ENCODE results near the gene PAWR. TPM values are rescaled to one million over a fixed set of nuclear protein-coding genes. Genes with fewer than 3 reads are reported as not detected.

The PAWR gene
- total and polyA plus RNA-seq, 10 of the 15 experiments (the other 5 are each of a cell fraction or from before 2014, with no cell fraction given) = 8.1 to 70.6 (median 24.2) TPM

DNA sequence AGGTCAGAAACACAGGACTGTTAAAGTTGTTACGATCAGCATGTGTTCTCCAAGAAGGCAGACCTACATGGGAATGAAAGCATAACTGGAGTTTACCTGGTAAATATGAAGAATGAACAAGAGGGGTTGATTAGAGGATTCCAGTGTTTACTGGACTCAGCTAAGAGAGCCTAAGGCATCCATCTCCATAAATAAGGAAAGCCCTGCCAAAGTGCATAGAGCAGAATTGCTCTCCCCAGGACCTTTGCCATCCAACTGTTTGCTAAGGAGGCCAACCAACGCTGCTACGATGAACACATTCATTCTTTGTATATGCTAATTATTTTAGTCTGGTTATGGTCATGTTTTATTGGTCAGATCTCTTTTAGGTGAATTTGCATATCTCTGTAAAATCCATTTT is 17.1 kb upstream of the PAWR start:
- Histone ChIP-seq H3K27ac (ENCODE audit: control insufficient read depth, insufficient read depth) (no peak overlapping the region), H3K4me1 (ENCODE audit: control insufficient read depth, insufficient read depth, low read length) (no peaks in the 10 kb centered on the region), H4K20me1 (ENCODE audit: control insufficient read depth, insufficient read depth) (no peaks in the 10 kb centered on the region), H3K9ac (ENCODE audit: control insufficient read depth, insufficient read depth, low read length) (no peak overlapping the region), H3K4me3 (no peak overlapping the region), H3K36me3 (ENCODE audit: control insufficient read depth in 2 of 2, insufficient read depth in 2 of 2, low read length in 1 of 2) (no peaks in the 10 kb centered on the region), H3K79me2 (ENCODE audit: control insufficient read depth, insufficient read depth, low read length) (no peaks in the 10 kb centered on the region), H3K9me3 (replicated peaks; ENCODE audit: control insufficient read depth, insufficient read depth, low read length) (no peaks in the 10 kb centered on the region), H2AFZ (ENCODE audit: control insufficient read depth, low read depth, low read length) (no peak overlapping the region), H3K27me3 (replicated peaks in 1 of 2; ENCODE audit: control insufficient read depth in 2 of 2, insufficient read depth in 2 of 2, low read length in 1 of 2) (no peaks in the 10 kb centered on the region; a peak in 1 of 4 replicates), H3K4me2 (ENCODE audit: control insufficient read depth, insufficient read depth) (no peak overlapping the region)
- ATAC-seq (no peak), DNase-seq (ENCODE audit: low read depth, low spot score) (no peak), FAIRE-seq (no peak)
- intact Hi-C loops (cut with micrococcal nuclease; ENCODE audit: unreplicated experiment) = no loop called here
- BruUV-seq (replicated peaks) = no TSS peak
- TF ChIP-seq CTCF (IDR thresholded peaks at IDR 0.05 in 2 of 3, conservative IDR thresholded peaks at IDR 0.05 in 1 of 3; ENCODE audit: control insufficient read depth in 2 of 3, extremely low read depth in 1 of 3, insufficient read depth in 1 of 3, low read depth in 3 of 3, low read length in 3 of 3) = no peak
- TF ChIP-seq ZSCAN29 (IDR thresholded peaks at IDR 0.05) = no peak
- TF ChIP-seq STAT3 (IDR thresholded peaks at IDR 0.05; ENCODE audit: low read depth, low read length) = no peak
- WGBS (ENCODE audit: insufficient coverage, insufficient replicate concordance, low lambda C conversion rate, missing lambda C conversion rate) = 84% methylated on average over 3 of the region's 3 CpGs
- ChIA-PET SMC1A (ENCODE audit: uncharacterized antibody, unreplicated experiment) (interaction anchor here (1.3 kb wide), 1 partner anchor 29 kb away, joined by 4 read pairs; no protein-coding TSS in a partner anchor), POLR2A (no interaction called here), RAD21 (ENCODE audit: unreplicated experiment) (no interaction called here), CTCF (interaction anchor here (0.6 kb wide), 1 partner anchor 711 kb away, joined by 3 read pairs; no protein-coding TSS in a partner anchor)
- in situ Hi-C loops (cut with MboI) = no loop called here

GRCh38 chr12:79706676-79707075 is 15.9 kb upstream of the PAWR start:
- intact Hi-C loops (cut with micrococcal nuclease; ENCODE audit: unreplicated experiment) = no loop called here
- SMC1A ChIA-PET (ENCODE audit: uncharacterized antibody, unreplicated experiment) = interaction anchor here (1.3 kb wide), 1 partner anchor 30 kb away, joined by 4 read pairs; no protein-coding TSS in a partner anchor
- in situ Hi-C loops (cut with MboI) = no loop called here
- H3K4me3 ChIP-seq = no peak overlapping the region
- CTCF ChIA-PET = no interaction called here
- FAIRE-seq = no peak
- H3K79me2 ChIP-seq (ENCODE audit: control insufficient read depth, insufficient read depth, low read length) = no peaks in the 10 kb centered on the region
- no TSS peak for BruUV-seq (replicated peaks)
- no peak for ATAC-seq
- no peak overlapping the region for H3K27ac ChIP-seq (ENCODE audit: control insufficient read depth, insufficient read depth)
- 25% methylated on average over 3 of the region's 3 CpGs for WGBS (ENCODE audit: insufficient coverage, insufficient replicate concordance, low lambda C conversion rate, missing lambda C conversion rate)
- POLR2A ChIA-PET = interaction anchor here (0.6 kb wide), 2 partner anchors 61 to 127 kb away, joined by 3 to 6 read pairs; no protein-coding TSS in a partner anchor
- no peaks in the 10 kb centered on the region for H3K9me3 ChIP-seq (replicated peaks; ENCODE audit: control insufficient read depth, insufficient read depth, low read length)
- no peaks in the 10 kb centered on the region for H3K4me1 ChIP-seq (ENCODE audit: control insufficient read depth, insufficient read depth, low read length)
- H3K27me3 ChIP-seq (replicated peaks in 1 of 2; ENCODE audit: control insufficient read depth in 2 of 2, insufficient read depth in 2 of 2, low read length in 1 of 2) = no peaks in the 10 kb centered on the region; a peak in 1 of 4 replicates
- RAD21 ChIA-PET (ENCODE audit: unreplicated experiment) = no interaction called here
- H3K36me3 ChIP-seq (ENCODE audit: control insufficient read depth in 2 of 2, insufficient read depth in 2 of 2, low read length in 1 of 2) = no peaks in the 10 kb centered on the region
- DNase-seq (ENCODE audit: low read depth, low spot score) = no peak
- H3K4me2 ChIP-seq (ENCODE audit: control insufficient read depth, insufficient read depth) = no peak overlapping the region
- no peak overlapping the region for H3K9ac ChIP-seq (ENCODE audit: control insufficient read depth, insufficient read depth, low read length)
- H4K20me1 ChIP-seq (ENCODE audit: control insufficient read depth, insufficient read depth) = no peaks in the 10 kb centered on the region
- no peak overlapping the region for H2AFZ ChIP-seq (ENCODE audit: control insufficient read depth, low read depth, low read length)
- TF ChIP-seq FOXM1 (IDR thresholded peaks at IDR 0.05; ENCODE audit: low read depth, low read length) = no peak
- TF ChIP-seq NR2C1 (IDR thresholded peaks at IDR 0.05) = no peak
- TF ChIP-seq ZBTB11 (CRISPR knock-in tag; IDR thresholded peaks at IDR 0.05) = no peak
- TF ChIP-seq RAD51 (IDR thresholded peaks at IDR 0.05) = no peak
- no peak for TF ChIP-seq MTA2 (IDR thresholded peaks at IDR 0.05; ENCODE audit: low read depth)
- TF ChIP-seq SIX5 (IDR thresholded peaks at IDR 0.05; ENCODE audit: low read depth, low read length, severe bottlenecking) = no peak
- TF ChIP-seq CBX3 (IDR thresholded peaks at IDR 0.05; ENCODE audit: borderline replicate concordance, low read depth) = no peak
- no peak for TF ChIP-seq SMAD5 (IDR thresholded peaks at IDR 0.05; ENCODE audit: low read depth)
- TF ChIP-seq YY1 (IDR thresholded peaks at IDR 0.05; ENCODE audit: low read depth, low read length) = no peak
- TF ChIP-seq ZSCAN29 (IDR thresholded peaks at IDR 0.05) = no peak
- TF ChIP-seq MEF2A (IDR thresholded peaks at IDR 0.05; ENCODE audit: insufficient read depth, low read depth, low read length) = no peak
- TF ChIP-seq HDGF (IDR thresholded peaks at IDR 0.05) = no peak
